ENCODE results near the gene PEAK1. TPM values are rescaled to one million over a fixed set of nuclear protein-coding genes. Genes with fewer than 3 reads are reported as not detected.

The PEAK1 gene
- 76.3 and 81.8 TPM in 2 replicates for total RNA-seq

GRCh38 chr15:77419836-77420609, at the start of gene PEAK1:
TSS of gene PEAK1 (minus strand) at chr15:77420104. CDS start at chr15:77181926, 238,178 bp downstream.

GRCh38 chr15:77420610-77421369, 886 bp upstream of the PEAK1 start, which contains the start of gene HMG20A:
TSS of gene HMG20A (plus strand) at chr15:77420888. CDS start at chr15:77458408, 37,520 bp downstream.

GRCh38 chr15:77070495-77071304, 349.2 kb downstream of the PEAK1 start, which contains the start of gene TSPAN3:
TSS of gene TSPAN3 (minus strand) at chr15:77071109. CDS start at chr15:77070954, 155 bp downstream.

Other genes starting within 250 kb of the PEAK1 start
- 32.1 and 35.5 TPM in 2 replicates for gene HMG20A, start 784 bp upstream of the PEAK1 start, total RNA-seq
- gene LINGO1, start 212.8 kb upstream of the PEAK1 start, total RNA-seq, result 0.09 and 0.33 TPM in 2 replicates